Measurements from ENCODE around the gene FOXN4. TPM values are rescaled to one million over a fixed set of nuclear protein-coding genes. Genes with fewer than 3 reads are reported as not detected.

The FOXN4 gene
- total and polyA plus RNA-seq, 2 donors from 2014 or later: 0.82 TPM; not detected in 1

DNA sequence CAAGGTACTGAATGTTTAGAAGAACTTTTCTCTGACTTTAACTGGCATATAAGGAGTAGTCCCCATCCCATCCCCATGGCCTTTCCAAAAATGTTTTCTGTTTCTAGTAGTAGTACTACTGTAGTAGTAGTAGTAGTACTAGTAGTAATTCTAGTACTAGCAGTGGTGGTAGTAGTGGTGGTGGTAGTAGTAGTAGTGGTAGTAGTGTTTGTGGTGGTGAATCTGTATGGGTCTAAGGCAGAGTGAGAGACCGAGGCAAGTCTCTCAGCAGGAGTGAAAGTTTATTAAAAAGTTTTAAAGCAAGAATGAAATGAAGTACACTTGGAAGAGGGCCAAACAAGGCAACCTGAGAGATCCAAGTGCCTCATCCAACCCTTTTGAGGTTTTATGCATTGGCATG is 58.6 kb downstream of the FOXN4 start:
- intact Hi-C loops (cut with DNase I): no loop called here
- Histone ChIP-seq H3K36me3 (ENCODE audit: control insufficient read depth in 2 of 3, insufficient read depth in 3 of 3, low read length in 3 of 3) (peaks cover 3 to 52% (median 40%) of the 10 kb centered on the region in 3 donors), H3K9me3 (ENCODE audit: control insufficient read depth in 2 of 3, insufficient read depth in 1 of 3, low read length in 3 of 3) (peaks cover 0 to 4% (median 0%) of the 10 kb centered on the region in 3 donors), H3K4me1 (ENCODE audit: control insufficient read depth in 2 of 3, insufficient read depth in 2 of 3, low read depth in 1 of 3, low read length in 3 of 3) (peaks cover 0 to 7% (median 2%) of the 10 kb centered on the region in 3 donors), H3K9ac (ENCODE audit: low read length in 3 of 3) (no peak overlapping the region), H3K27ac (ENCODE audit: low read depth in 2 of 2, low read length in 2 of 2) (no peak overlapping the region), H3K27me3 (ENCODE audit: control insufficient read depth, insufficient read depth, low read length) (no peaks in the 10 kb centered on the region), H3K4me3 (ENCODE audit: low read length in 3 of 3) (no peak overlapping the region)
- TF ChIP-seq, protein P1, sequence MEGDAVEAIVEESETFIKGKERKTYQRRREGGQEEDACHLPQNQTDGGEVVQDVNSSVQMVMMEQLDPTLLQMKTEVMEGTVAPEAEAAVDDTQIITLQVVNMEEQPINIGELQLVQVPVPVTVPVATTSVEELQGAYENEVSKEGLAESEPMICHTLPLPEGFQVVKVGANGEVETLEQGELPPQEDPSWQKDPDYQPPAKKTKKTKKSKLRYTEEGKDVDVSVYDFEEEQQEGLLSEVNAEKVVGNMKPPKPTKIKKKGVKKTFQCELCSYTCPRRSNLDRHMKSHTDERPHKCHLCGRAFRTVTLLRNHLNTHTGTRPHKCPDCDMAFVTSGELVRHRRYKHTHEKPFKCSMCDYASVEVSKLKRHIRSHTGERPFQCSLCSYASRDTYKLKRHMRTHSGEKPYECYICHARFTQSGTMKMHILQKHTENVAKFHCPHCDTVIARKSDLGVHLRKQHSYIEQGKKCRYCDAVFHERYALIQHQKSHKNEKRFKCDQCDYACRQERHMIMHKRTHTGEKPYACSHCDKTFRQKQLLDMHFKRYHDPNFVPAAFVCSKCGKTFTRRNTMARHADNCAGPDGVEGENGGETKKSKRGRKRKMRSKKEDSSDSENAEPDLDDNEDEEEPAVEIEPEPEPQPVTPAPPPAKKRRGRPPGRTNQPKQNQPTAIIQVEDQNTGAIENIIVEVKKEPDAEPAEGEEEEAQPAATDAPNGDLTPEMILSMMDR (IDR thresholded peaks at IDR 0.05; ENCODE audit: borderline replicate concordance, extremely low read depth, insufficient read depth): no peak
- FAIRE-seq (no peak), DNase-seq (no peak)

DNA sequence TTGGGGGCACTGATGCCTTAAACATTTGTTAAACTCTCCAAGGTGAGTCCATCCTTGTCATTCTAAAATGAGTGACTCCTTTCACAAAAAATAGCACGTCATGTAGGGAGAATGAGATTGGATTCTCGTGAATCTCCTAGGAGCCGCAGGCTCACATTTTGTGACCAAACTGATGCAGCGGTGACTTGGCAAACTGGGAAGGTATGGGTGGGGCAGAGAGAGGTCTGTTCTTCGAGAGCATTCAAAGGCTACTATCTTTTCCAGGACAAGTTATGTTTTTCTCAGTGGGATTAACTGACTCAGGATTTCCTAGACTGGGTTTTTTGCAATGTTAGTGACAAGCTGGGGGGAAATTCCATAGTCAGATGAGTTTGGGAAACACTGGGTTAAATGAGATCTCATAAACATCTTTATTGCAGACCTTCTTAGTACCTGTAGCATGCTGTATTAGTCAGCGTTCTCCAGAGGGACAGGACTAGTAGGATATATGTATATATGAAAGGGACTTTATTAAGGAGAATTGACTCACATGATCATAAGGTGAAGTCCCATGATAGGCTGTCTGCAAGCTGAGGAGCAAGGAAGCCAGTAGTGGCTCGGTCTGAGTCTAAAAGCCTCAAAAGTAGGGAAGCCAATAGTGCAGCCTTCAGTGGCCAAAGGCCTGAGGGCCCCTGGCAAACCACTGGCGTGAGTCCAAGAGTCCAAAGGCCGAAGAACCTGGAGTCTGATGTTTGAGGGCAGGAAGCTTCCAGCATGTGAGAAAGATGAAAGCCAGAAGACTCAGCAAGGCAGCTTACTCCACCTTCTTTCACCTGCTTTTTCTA is 61.0 kb downstream of the FOXN4 start:
- H3K27ac ChIP-seq (ENCODE audit: low read depth in 2 of 2, low read length in 2 of 2): peak overlapping the region in 1 of 2 donors; percentile 36
- no peaks in the 10 kb centered on the region for H3K27me3 ChIP-seq (ENCODE audit: control insufficient read depth, insufficient read depth, low read length)
- peaks cover 2 to 55% (median 35%) of the 10 kb centered on the region in 3 donors for H3K36me3 ChIP-seq (ENCODE audit: control insufficient read depth in 2 of 3, insufficient read depth in 3 of 3, low read length in 3 of 3)
- H3K9me3 ChIP-seq (ENCODE audit: control insufficient read depth in 2 of 3, insufficient read depth in 1 of 3, low read length in 3 of 3): no peaks in the 10 kb centered on the region
- no peak overlapping the region for H3K4me3 ChIP-seq (ENCODE audit: low read length in 3 of 3)
- intact Hi-C loops (cut with DNase I): no loop called here
- no peak overlapping the region for H3K9ac ChIP-seq (ENCODE audit: low read length in 3 of 3)
- DNase-seq (peak in 2 of 5 donors; percentile 5 to 13), FAIRE-seq (no peak)
- TF ChIP-seq, protein P1 (IDR thresholded peaks at IDR 0.05; ENCODE audit: borderline replicate concordance, extremely low read depth, insufficient read depth): no peak
- H3K4me1 ChIP-seq (ENCODE audit: control insufficient read depth in 2 of 3, insufficient read depth in 2 of 3, low read depth in 1 of 3, low read length in 3 of 3): peaks cover 0 to 7% (median 2%) of the 10 kb centered on the region in 3 donors

DNA sequence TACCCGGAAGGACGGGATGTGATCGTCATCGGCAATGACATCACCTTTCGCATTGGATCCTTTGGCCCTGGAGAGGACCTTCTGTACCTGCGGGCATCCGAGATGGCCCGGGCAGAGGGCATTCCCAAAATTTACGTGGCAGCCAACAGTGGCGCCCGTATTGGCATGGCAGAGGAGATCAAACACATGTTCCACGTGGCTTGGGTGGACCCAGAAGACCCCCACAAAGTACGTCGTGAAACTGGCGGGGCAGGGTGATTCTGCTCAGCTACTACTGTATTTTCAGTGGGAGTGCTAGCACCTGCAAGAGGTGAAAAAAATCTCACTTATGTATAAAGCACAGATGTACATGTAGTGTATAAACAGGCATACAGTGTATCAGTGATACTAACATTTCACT is 62.9 kb downstream of the FOXN4 start:
- intact Hi-C loops (cut with DNase I): no loop called here
- FAIRE-seq: no peak
- H3K36me3 ChIP-seq (ENCODE audit: control insufficient read depth in 2 of 3, insufficient read depth in 3 of 3, low read length in 3 of 3): peaks cover 3 to 57% (median 39%) of the 10 kb centered on the region in 3 donors
- H3K4me3 ChIP-seq (ENCODE audit: low read length in 3 of 3): no peak overlapping the region
- H3K27ac ChIP-seq (ENCODE audit: low read depth in 2 of 2, low read length in 2 of 2): no peak overlapping the region
- H3K9ac ChIP-seq (ENCODE audit: low read length in 3 of 3): no peak overlapping the region
- H3K4me1 ChIP-seq (ENCODE audit: control insufficient read depth in 2 of 3, insufficient read depth in 2 of 3, low read depth in 1 of 3, low read length in 3 of 3): peaks cover 0 to 7% (median 2%) of the 10 kb centered on the region in 3 donors
- no peaks in the 10 kb centered on the region for H3K27me3 ChIP-seq (ENCODE audit: control insufficient read depth, insufficient read depth, low read length)
- TF ChIP-seq, protein P1 (IDR thresholded peaks at IDR 0.05; ENCODE audit: borderline replicate concordance, extremely low read depth, insufficient read depth): no peak
- peak in 1 of 5 donors; percentile 59 for DNase-seq
- H3K9me3 ChIP-seq (ENCODE audit: control insufficient read depth in 2 of 3, insufficient read depth in 1 of 3, low read length in 3 of 3): no peaks in the 10 kb centered on the region
